ENCODE results near the gene PRKAG2.

- TF ChIP-seq, protein P1, sequence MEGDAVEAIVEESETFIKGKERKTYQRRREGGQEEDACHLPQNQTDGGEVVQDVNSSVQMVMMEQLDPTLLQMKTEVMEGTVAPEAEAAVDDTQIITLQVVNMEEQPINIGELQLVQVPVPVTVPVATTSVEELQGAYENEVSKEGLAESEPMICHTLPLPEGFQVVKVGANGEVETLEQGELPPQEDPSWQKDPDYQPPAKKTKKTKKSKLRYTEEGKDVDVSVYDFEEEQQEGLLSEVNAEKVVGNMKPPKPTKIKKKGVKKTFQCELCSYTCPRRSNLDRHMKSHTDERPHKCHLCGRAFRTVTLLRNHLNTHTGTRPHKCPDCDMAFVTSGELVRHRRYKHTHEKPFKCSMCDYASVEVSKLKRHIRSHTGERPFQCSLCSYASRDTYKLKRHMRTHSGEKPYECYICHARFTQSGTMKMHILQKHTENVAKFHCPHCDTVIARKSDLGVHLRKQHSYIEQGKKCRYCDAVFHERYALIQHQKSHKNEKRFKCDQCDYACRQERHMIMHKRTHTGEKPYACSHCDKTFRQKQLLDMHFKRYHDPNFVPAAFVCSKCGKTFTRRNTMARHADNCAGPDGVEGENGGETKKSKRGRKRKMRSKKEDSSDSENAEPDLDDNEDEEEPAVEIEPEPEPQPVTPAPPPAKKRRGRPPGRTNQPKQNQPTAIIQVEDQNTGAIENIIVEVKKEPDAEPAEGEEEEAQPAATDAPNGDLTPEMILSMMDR (IDR thresholded peaks at IDR 0.05) = peak in 4 of 6 experiments; percentile 25 to 40 (median 32)
- no peak for TF ChIP-seq POLR2A (IDR thresholded peaks at IDR 0.05)
These were observed 250.3 kb downstream of the PRKAG2 start for GRCh38 chr7:151626422-151627115.
